Measurements from ENCODE around the gene OSBPL9.

OSBPL9 gene

DNA sequence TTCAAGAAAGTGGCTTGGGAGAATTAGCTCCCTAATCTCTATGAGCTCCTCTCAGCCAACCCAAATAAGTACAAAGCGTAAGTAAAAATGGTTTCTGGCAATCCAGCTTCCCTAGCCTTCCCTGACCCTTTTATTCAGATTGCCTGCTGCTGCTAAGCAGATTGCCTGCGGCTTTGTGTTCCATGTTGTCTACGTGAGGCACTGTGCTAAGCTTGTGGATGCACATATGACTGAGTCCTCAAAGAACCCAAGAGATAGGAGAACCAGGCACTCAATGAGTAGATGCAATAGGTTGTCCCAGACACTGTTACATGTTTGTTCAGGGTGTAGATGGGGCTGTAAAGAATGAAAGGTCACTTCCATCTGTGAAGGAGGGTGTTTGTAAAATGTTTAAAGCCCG lies 6.3 kb upstream of the OSBPL9 start:
- DNase-seq: no peak

DNA sequence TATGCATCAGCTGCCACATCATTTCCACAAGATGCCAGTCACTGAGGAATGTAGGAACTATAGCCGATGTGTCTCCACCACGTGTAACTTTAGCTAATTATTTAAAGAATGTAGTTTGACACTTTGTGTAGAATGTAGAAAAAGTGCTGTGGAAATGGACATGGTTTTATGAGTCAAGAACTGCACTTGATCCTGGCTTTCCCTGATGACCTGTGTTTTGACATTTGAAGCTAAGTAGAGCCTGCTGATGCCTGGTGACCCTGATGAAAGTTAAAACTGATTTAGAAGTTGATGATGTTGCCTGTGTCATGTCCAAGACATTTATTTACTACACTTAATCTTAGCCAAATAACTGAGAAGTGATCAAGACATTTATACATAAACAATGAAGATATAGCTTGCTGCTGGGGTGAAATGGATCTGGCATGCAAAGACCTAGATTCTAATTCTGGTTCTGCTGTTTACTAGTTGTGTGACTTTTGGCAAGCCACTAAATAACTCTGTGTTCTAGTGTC lies 4.4 kb upstream of the OSBPL9 start:
- no peak for DNase-seq

DNA sequence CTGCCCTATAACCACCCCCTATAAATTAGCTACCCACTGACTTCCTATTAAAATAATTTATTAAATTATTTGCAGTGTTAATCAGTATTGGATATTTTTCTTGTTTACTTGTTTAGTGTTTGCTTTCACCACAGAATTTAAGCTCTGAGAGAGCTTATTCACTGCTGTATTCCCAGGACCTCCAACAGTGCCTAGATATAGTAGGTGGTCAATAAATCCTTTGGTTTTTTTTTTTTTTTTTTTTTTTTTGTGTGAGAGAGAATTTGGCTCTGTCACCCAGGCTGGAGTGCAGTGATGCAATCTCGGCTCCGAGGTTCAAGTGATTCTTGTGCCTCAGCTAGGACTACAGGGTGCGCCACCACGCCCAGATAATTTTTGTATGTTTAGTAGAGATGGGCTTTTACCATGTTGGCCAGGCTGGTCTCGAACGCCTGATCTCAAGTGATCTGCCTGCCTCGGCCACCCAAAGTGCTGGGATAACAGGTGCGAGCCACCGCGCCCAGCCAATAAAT lies 1.1 kb upstream of the OSBPL9 start:
- no peak for DNase-seq

DNA sequence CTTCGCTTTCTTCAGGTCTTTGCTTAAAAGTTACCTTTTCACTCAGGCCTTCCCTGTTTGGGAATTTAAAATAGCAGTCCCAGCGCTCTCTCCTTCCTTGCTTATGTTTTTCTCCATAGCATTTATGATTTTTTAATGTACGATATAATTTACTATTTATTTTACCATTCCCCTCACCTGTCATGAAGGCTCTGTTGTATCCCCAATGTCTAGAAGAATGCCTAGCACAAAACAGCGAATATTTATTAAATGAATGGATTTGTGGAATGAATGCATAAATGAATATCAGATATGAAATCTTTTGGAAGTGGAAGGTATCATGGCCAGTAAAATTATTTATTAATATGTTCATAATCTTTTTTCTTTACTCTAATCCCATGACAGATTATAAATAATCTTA lies 402 bp upstream of the OSBPL9 start:
- DNase-seq: no peak

DNA sequence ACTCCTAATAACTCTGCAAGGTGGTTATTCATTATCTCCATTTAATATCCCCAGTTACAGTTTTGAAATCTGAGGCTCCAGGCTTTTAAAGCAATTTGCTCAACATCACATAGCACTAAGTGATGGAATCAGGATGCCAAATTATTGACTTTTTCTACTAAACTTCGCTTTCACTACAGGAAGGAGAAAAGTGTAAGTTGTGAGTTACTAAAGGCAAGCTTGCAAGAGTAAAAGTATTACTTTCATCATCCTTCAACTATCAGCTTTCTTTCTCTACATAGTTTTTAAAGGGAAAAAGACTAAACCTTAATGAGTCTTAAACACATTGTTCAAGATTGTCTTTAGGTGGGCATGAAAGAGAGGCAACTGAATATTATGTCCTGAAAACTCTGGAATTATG lies 1.8 kb downstream of the OSBPL9 start:
- no peak for DNase-seq

DNA sequence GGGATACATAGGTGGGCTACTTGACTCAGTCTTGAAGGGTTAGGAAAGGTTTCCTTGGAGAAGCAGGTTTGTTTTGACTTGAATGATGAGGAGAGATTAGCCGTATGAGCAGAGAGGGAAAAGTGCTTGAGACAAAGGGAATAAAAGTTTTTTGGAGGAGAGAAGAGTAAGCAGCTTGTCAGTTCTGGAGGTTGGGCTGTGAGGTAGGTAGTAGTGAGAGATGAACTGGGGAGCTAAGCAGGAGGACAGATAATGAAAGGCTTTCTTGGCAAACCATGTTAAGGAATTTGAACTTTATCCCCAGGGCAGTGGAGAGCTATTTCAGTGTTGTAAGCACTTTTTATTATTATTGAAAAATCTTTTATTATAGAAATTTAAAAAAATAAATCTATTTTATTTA lies 3.6 kb downstream of the OSBPL9 start:
- no peak for DNase-seq

DNA sequence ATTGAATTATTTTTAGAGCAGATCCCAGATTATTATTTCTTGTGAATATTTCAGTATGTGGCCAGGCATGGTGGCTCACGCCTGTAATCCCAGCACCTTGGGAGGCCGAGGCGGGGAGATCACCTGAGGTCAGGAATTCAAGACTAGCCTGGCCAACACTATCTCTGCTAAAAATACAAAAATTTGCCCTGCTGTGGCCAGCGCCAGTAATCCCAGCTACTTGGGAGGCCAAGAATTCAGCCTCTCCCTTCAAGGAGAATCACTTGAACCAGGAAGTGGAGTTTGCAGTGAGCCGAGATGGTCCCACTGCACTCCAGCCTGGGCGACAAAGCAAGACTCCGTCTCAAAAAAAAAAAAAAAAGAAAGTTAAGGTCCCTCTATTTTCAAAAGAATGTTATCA lies 4.3 kb downstream of the OSBPL9 start:
- DNase-seq: no peak

DNA sequence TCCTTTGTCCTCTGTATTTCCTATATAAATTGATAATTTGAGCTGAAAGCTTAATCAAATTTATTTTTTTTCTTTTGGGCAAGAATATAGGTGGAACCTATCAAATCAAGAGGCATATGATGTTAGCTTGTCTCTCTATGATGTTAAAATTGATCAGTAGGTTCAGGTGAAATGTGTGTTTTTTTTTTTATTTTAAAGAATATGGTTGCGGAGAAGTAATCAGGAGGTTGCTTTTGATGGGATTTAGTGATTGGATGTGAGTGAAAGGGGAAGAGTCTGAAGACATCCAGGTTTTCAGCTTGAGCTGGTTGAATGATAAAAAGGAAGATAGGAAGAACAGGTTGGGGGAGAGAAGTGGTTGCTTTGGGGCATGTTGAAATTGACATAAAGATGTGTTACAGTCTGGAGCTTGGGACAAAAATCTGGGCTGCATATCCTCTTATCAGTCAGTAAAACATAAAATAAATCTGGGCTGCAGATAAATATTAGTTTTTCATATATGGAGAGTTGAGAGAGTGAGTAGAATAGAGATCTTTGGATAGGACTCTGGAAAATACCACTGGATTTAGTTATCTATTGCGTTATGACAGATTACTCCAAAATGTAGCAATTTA lies 5.1 kb downstream of the OSBPL9 start:
- no peak for DNase-seq

DNA sequence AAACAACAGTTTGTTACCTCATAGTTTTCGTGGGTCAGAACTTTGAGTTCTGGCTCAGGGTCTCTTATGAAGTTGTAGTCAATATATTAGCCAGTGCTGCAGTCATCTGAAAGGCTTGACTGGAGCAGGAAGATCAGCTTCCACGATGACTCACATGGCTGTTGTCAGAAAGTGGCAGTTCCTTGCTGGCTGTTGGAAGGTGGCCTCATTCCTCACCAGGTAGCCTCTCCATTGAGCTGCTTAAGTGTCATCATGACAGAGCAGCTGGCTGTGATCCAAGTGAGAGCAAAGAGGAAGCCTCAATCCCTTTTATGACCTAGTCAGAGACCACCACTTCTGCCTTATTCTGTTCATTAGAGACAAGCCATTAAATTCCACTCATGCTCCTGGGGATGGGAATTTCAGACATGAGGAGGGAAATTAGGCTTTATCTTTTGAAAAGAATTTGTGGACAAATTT lies 5.6 kb downstream of the OSBPL9 start:
- peak; percentile 22 to 31 for DNase-seq

DNA sequence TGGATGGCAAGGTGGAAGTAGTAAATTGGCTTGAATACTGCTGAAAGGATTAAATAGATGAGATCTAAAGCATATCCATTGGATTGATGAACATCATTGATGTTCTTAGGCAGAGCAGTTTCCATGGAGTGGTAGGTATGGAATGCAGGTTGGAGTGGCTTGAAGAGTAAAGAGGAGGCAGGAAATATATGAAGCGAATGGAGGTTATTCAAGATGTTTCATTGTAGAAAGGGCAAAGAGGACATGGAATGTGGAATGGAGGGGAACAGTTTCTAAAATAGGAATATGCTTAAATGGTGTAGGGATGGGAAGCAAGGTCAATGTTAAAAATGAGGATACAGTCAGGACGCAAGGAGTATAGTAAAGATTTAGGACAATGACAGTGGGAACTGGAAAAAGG lies 6.1 kb downstream of the OSBPL9 start:
- no peak for DNase-seq

DNA sequence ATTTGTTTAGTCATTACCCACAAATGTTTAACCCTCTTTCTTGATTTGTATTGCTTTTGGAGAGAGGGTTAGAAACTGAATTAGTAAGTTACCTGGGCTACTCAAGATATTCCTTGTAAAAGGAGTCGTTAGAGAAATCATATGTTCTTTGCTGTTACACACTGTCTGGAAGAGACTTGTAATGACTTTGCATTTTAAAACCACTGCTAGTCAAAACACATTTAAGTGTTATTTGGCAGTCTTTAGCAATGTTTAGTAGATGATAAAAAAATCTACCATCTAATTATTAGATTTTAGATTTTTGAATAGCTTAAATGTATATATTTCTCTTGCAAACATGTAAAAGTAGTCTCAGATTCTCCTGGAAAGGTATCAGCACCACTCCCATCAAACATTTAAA lies 6.6 kb downstream of the OSBPL9 start:
- no peak for DNase-seq

DNA sequence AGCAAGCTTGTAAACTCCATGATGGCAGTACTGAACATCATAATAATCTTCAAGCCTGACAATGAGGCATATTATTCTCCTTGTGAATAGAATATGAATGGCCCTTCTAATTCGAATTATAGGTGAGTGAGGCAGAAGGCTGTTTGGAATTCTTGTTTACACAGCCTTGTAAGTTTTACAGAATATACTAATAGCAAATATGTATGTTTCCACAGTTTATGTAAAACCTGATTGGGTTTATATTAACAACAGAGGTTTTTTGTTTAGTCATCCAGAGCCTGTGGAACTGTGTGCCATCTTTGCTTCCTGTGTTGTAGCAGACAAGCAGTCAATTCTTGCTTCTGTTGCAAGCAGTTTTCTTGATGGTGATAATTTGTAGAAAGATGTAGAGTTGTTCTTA lies 8.0 kb downstream of the OSBPL9 start:
- DNase-seq: no peak

DNA sequence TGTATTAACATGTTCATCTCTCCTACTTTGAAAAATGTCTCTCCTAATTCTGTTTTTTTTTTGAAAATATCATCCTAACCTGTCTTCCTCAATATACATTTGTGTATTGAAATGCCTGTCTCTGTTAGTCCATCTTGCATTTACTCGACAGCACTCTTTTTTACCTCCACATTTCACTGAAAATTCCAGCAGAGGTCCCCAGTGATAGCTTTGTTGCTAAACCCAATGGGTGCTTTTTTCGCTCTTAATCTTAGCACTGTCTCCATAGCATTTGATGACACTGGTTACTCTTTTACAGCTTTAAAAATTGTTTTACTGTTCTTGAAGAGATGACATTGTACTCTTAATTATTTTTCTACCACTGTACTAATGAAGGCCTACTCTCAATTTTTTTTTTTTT lies 10.8 kb downstream of the OSBPL9 start:
- peak in 1 of 2 donors; percentile 49 for DNase-seq

DNA sequence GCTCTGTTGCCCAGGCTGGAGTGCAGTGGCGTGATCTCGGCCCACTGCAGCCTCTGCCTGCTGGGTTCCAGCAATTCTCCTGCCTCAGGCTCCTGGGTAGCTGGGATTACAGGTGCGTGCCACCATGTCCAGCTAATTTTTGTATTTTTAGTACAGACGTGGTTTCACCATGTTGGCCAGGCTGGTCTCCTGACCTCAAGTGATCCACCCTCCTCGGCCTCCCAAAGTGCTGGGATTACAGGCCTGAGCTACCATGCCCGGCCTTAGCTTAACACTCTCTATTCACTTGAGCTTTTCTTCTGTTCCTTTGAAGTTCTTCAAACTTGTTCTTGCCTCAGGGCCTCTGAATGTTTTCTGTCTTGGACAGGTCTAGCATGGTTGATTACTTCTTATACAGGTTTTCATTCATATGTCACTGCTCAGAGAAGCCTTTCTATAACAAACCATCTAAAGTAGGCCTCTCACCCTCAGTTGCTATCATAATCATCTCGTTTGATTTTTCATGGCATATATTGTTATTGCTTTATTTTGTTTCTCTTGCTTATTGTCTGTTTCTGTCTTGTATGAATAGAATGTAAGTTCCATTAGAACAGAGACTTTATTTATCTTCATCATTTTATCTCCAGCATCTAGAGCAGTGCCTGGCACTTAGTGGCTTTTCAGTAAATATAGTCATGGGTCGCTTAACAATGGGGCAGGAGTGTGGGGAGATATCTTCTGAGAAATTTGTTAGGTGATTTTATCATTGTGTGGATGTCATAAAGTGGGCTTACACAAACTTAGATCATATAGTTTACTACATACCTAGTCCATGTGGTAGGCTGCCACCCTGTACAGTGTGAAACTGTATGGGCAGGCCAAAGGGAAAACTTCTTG lies 12.1 kb downstream of the OSBPL9 start:
- DNase-seq: no peak

DNA sequence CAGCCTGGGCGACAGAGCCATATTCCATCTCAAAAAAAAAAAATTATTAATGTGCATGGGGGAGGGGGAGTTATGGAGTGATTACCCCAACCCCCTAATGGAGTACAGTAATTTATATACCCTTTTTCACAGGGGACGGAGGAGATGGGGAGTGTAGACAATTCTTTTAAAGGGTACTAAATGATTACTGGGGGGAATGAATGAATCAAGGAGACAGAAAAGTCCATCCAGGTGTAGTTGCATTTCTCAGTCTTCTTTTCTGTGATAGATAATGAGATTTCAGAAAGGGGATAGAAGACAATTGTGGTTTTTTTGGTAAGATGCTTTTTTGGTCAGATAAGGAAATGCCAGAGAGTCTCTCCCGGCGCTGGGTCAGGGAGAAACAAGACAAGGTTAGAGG lies 13.0 kb downstream of the OSBPL9 start:
- no peak for DNase-seq

DNA sequence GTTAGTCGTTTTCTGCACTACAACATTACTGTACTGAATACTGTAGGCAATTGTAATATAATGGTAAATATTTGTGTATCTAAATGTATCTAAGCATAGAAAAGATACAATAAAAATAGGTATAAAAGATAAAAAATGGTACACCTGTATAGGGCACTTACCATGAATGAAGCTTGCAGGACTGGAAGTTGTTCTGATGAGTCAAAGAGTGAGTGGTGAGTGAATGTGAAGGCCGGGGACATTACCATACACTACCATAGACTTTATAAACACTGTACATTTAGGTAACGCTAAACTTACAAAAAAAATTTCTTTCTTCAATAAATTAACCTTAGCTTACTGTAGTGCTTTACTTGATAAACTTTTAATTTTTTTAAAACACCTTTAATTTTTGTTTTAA lies 13.5 kb downstream of the OSBPL9 start:
- DNase-seq: no peak

DNA sequence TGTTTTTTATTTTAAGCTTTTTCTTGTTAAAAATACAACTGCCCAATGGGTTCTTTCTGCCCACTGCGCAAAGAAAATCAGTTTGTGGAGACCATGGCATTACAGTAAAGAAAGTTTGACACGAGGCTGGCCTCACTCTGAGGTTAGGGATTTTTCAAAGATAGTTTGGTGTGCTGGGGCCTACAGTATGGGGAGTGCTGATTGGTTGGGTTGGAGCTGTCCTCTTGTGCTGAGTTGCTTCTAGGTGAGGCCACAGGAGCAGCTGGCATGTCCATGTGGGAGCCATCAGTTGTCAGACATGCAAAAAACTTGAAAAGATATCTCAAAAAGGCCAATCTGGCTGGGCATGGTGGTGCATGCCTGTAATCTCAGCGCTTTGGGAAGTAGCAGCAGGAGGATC lies 14.0 kb downstream of the OSBPL9 start:
- DNase-seq: no peak

DNA sequence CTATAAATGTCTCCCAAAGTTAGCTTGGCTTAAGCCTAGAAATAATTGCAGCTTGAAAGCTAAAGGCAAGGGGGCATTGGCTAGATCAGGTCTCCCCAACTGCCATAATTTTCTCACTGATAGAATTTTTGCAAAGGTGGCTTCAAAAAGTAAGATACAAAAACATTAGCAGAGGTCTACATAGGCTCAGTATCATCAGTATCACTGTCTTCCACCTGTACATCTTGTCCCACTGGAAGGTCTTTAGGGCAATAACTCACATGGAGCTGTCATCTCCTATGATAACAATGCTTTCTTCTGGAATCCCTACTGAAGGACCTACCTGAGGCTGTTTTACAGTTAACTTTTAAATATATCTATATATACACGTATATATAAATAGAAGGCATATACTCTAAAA lies 14.9 kb downstream of the OSBPL9 start:
- no peak for DNase-seq

DNA sequence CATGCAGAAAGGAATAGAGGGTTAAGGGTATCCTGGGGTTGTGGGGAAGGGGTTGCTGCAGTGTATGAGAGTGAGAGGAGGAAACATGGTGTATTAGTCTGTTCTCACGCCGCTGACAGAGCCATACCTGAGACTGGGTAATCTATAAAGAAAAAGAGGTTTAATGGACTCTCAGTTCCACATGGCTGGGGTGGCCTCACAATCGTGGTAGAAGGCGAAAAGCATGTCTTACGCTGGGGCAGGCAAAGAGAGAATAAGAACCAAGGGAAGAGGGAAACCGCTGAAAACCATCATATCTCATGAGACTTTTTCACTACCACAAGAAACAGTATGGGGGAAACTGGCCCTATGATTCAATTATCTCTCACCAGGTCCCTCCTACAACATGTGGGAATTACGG lies 17.7 kb downstream of the OSBPL9 start:
- DNase-seq: no peak

DNA sequence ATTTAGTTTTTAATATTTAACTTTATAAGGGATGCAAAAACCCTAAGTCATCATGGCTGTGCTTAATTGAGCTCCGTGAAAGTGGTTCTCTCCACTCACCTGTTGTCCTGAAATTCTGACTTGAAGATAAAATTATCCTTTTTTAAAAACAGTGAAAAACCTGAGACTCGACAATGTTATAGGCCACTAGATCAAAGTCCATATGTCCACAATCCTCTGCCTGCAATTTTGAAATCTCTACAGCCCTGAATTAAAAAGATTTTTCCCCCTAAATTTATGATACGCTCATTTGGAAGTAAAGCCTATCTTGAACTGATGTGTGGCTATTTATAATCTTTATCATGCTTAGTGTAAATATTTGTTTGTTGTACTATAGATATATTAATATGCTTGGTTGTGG lies 18.7 kb downstream of the OSBPL9 start:
- no peak for DNase-seq

DNA sequence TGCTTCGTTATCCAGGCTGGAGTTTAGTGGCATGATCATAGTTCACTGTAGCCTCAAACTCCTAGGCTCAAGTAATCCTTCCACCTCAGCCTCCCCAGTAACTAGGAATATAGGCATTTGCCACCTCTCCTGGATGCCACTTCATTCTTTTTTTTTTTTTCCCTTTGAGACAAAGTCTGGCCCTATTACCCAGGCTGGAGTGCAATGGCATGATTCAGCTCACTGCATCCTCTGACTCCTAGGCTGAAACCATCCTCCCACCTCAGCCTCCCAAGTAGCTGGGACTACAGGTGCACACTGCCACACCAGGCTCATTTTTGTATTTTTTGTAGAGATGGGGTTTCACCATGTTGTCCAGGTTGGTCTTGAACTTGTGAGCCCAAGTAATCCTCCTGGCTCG lies 19.3 kb downstream of the OSBPL9 start:
- DNase-seq: no peak

DNA sequence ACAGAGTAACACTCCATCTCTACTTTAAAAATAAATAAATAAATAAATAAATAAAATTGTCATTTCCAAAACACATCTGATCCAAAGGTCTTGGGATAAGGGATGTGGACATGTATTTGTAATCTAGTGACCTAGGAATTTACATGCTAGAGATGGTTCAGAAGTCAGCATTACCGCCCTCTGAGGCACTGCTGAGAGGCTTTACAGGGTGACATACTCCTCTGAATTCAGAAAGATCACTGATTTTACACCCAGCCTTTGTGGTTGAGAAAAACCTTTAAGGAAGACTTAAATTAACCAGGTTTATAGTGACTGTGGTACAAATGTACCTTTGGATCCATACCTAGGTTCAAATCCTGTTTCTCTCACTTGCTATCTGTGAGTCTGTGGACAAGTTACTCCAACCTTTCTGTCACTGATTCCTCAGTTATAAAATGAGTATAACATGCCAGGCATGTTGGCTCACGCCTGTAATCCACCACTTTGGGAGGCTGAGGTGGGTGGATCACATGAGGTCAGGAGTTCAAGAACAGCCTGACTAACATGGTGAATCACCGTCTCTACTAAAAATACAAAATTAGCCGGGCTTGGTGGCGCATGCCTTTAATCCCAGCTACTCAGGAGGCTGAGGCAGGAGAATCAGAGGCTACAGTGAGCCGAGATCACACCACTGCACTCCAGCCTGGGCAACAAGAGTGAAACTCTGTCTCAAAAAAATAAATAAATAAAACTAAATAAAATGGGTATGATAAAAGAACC lies 20.1 kb downstream of the OSBPL9 start:
- DNase-seq: peak; percentile 9 to 41

DNA sequence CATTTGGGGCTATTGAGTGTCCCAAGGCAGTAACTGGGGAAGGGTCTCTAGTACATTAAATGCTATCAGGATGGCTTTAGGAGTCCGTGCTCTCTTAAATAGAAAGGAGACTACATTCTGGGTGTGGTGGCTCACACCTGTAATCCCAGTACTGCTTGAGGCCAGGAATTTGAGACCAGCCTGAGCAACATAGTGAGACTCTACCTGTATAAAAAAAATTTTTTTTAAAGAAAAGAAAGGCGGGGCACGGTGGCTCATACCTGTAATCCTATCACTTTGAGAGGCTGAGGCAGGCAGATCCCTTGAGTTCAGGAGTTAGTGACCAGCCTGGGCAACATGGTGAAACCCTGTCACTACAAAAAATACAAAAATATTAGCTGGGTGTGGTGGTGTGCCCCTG lies 21.5 kb downstream of the OSBPL9 start:
- DNase-seq: no peak
